ENCODE measurements around the gene PPP6R2.

PPP6R2 gene

DNA sequence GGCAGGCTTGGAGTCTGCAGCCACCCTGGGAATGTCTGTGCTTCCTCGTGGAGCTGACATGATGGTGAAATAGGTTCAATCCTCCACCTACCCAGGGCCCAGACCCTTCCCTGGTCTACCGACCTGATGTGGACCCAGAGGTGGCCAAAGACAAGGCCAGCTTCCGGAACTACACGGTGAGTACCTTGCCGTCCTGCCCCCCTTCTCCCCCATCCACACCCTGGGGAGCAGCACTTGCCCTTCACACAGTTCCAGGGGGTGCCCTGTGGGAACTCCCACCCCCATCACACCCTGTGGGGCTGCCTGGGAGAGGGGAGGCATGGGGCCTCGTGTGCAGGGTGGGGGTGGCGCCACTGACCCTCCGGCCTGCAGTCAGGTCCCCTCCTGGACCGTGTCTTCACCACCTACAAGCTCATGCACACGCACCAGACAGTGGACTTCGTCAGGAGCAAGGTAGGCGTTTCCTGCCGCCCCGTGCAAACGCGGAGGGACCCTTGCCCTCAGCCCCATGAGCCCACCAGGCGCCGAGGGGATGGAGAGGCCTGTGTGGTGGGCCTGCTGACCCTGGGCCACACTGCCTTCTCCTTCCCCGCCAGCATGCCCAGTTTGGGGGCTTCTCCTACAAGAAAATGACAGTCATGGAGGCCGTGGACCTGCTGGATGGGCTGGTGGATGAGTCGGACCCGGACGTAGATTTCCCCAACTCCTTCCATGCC lies 144.3 kb downstream of the PPP6R2 start:
- DNase-seq (ENCODE audit: low read depth), result no peak

DNA sequence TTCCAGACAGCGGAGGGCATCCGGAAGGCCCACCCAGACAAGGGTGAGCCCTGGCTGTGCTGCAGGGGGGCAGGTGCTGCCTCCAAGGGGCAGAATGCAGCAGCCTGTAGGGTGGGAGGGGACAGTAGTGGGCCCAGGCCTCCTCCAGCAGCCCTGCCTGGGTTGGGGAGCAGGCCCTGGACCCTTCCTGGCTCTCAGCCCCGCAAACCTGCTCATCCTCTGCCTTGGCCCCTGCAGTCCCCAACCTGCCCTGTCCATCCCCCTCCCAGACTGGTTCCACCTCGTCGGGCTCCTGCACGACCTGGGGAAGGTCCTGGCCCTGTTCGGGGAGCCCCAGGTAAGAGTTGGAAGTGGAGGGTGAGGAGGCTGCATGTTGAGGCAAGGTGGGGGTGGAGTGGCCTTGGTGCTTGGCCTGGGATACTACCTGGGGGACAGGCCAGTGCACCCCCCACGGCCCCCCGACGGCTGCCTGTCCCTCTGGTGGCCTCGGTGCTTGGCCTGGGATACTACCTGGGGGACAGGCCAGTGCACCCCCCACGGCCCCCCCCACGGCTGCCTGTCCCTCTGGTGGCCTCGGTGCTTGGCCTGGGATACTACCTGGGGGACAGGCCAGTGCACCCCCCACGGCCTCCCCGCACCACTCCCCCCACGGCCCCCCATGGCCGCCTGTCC lies 145.0 kb downstream of the PPP6R2 start:
- DNase-seq (ENCODE audit: low read depth), result no peak

DNA sequence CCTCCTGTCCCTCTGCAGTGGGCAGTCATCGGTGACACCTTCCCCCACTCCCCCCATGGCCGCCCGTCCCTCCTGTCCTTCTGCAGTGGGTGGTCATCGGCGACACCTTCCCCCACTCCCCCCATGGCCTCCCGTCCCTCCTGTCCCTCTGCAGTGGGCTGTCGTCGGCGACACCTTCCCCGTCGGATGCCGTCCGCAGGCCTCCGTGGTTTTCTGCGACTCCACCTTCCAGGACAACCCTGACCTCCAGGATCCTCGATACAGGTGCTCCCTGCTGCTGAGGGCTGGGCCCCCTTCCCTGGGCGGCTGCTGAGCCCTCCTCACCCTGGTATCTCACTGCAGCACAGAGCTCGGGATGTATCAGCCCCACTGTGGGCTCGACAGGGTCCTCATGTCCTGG lies 145.8 kb downstream of the PPP6R2 start:
- DNase-seq (ENCODE audit: low read depth), result no peak

DNA sequence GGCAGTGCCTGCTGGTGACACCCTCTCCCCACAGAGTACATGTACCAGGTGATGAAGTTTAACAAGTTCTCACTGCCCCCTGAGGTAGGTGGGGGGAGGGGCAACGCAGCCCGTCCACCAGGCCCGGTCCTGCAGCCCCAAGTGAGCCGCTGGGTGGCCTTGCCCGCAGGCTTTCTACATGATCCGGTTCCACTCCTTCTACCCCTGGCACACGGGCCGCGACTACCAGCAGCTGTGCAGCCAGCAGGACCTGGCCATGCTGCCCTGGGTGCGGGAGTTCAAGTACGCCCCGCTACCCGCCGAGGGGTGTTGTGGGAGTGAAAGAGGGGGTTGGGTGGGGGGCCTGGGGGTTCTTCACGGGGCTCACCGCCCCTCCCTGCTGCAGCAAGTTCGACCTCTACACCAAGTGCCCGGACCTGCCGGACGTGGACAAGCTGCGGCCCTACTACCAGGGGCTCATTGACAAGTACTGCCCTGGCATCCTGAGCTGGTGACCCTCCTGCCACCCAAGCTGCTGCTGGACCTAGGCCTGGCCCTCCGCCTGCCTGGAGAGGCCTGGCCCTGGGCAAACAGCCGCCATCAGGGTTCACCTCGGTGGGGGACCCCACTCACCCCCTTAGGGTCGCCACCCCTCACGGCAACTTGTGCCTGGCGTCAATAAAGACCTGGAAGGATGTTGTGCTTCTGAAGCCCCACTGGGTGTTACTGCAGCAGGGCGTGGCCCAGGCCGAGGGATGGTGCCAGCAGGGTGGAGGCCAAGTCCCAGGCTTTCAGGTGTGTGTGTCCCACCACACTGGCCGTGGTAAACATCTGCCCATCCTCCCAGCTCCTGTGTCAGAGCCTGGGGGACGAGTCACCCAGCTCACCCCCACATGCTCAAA lies 146.5 kb downstream of the PPP6R2 start:
- DNase-seq (ENCODE audit: low read depth), result no peak

DNA sequence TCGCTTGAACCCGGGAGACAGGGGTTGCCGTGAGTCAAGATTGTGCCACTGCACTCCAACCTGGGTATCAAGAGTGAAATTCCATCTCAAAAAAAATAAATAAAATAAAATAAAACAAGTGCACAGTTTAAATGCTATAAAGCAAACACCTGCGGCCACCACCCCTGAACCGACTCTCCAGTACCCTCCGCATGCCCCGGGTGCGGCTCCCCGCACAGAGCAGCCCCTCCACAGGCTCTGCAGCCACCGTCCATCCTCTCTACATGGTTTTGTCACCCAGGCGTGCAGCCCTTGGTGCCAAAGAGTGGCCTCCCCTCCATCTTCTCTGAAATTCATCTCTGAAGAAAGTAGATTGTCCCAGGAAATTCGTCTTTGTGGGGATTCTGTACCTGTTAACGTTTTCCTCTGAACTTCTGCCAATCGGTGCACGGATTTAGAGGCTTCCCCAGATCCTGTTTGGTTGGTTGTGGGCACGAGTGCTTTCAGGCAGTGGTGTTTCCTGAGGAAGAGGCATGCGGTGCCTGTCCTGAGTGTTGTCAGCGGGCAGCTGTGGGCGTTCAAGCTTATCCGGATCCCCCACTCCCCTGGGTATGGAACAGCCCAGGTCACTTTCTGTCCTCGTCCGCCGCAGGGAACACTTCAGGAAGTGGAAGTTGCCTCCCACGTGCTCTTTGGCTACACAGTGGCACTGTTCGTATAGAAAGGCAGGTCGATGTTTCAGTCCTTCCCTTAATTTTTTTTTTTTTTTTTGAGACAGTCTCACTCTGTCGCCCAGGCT lies 147.6 kb downstream of the PPP6R2 start:
- no peak for DNase-seq (ENCODE audit: low read depth)

All from GM04503 (cell line).